ENCODE results near the gene EEFSEC. TPM values are rescaled to one million over a fixed set of nuclear protein-coding genes. Genes with fewer than 3 reads are reported as not detected.

Gene EEFSEC
- total RNA-seq, 1 donor from 2014 or later, result 12.6 TPM

GRCh38 chr3:128197855-128198254, 44.6 kb downstream of the EEFSEC start:
- DNase-seq (ENCODE audit: low read depth), result no peak
- Histone ChIP-seq H3K27me3 (ENCODE audit: control insufficient read depth, insufficient read depth, low read length) (no peaks in the 10 kb centered on the region), H3K36me3 (ENCODE audit: control insufficient read depth, insufficient read depth, low read length) (no peaks in the 10 kb centered on the region), H3K4me3 (ENCODE audit: low read depth, low read length) (no peak overlapping the region)
- no peak for TF ChIP-seq CTCF (IDR thresholded peaks at IDR 0.05; ENCODE audit: insufficient read depth, low read length, poor library complexity, severe bottlenecking)

DNA sequence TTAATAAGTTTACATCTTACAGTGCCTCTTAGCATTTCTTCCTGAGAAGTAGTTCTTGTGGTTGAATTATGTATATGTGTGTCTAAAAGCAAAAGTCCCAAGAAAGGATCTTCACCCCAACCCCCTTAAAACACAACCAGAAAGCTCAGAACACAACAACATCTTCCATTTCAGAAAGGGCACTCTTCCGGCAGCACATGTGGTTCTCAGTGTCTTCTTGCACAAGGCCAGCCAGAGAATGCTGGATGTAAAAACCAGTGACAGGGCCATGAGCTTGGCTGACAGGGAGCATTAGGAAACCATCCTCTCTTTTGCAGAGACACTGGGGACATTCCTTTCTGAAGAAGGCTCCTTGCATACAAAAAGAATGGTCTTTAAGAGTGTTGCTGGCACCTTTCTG, 45.0 kb downstream of the EEFSEC start:
- no peaks in the 10 kb centered on the region for H3K27me3 ChIP-seq (ENCODE audit: control insufficient read depth, insufficient read depth, low read length)

GRCh38 chr3:128199110-128199509, 45.8 kb downstream of the EEFSEC start:
- Histone ChIP-seq H3K27me3 (ENCODE audit: control insufficient read depth, insufficient read depth, low read length) (no peaks in the 10 kb centered on the region), H3K4me3 (ENCODE audit: low read depth, low read length) (no peak overlapping the region), H3K36me3 (ENCODE audit: control insufficient read depth, insufficient read depth, low read length) (no peaks in the 10 kb centered on the region)
- TF ChIP-seq CTCF (IDR thresholded peaks at IDR 0.05; ENCODE audit: insufficient read depth, low read length, poor library complexity, severe bottlenecking), result no peak
- DNase-seq (ENCODE audit: low read depth), result no peak

More for the DNA sequence above, 45.0 kb downstream of the EEFSEC start:
- no peak for TF ChIP-seq CTCF (IDR thresholded peaks at IDR 0.05; ENCODE audit: insufficient read depth, low read length, poor library complexity, severe bottlenecking)
- H3K4me3 ChIP-seq (ENCODE audit: low read depth, low read length), result no peak overlapping the region
- H3K36me3 ChIP-seq (ENCODE audit: control insufficient read depth, insufficient read depth, low read length), result no peaks in the 10 kb centered on the region
- DNase-seq (ENCODE audit: low read depth), result no peak

DNA sequence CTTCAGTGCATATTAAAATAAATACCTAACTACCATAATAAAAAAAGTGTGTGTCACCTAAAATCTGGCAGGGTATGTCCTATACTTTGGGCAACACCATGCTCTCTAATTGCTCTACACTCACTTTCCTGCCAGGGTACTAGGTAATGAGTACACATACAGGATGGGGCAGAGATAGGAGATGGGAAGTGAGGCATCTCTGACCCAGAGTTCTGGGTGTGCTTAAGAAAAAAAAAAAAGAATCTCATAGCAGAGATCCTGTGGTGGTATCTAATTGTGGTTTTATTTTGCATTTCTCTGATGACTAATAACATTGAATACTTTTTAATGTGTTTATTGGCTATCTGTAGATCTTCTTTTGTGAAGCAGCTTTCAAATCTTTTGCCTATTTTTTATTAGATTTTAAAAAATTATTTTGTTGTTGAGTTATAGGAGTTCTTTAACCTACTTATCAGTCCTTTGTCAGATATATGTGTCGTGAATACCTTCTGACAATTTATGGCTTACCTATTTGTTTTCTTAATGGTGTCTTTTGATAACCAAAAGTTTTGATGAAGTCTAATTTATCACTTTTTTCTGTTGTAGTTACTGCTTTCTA, 48.0 kb downstream of the EEFSEC start:
- TF ChIP-seq CTCF (IDR thresholded peaks at IDR 0.05; ENCODE audit: insufficient read depth, low read length, poor library complexity, severe bottlenecking), result no peak
- H3K27me3 ChIP-seq (ENCODE audit: control insufficient read depth, insufficient read depth, low read length), result no peaks in the 10 kb centered on the region
- no peaks in the 10 kb centered on the region for H3K36me3 ChIP-seq (ENCODE audit: control insufficient read depth, insufficient read depth, low read length)
- DNase-seq (ENCODE audit: low read depth), result no peak
- no peak overlapping the region for H3K4me3 ChIP-seq (ENCODE audit: low read depth, low read length)

- no peak for DNase-seq (ENCODE audit: low read depth)
- Histone ChIP-seq H3K27me3 (ENCODE audit: control insufficient read depth, insufficient read depth, low read length) (no peaks in the 10 kb centered on the region), H3K36me3 (ENCODE audit: control insufficient read depth, insufficient read depth, low read length) (no peaks in the 10 kb centered on the region), H3K4me3 (ENCODE audit: low read depth, low read length) (no peak overlapping the region)
- TF ChIP-seq CTCF (IDR thresholded peaks at IDR 0.05; ENCODE audit: insufficient read depth, low read length, poor library complexity, severe bottlenecking), result no peak
Measured at GRCh38 chr3:128203169-128203568, 49.9 kb downstream of the EEFSEC start.

- H3K4me3 ChIP-seq (ENCODE audit: low read depth, low read length), result no peak overlapping the region
- no peaks in the 10 kb centered on the region for H3K27me3 ChIP-seq (ENCODE audit: control insufficient read depth, insufficient read depth, low read length)
- TF ChIP-seq CTCF (IDR thresholded peaks at IDR 0.05; ENCODE audit: insufficient read depth, low read length, poor library complexity, severe bottlenecking), result no peak
- DNase-seq (ENCODE audit: low read depth), result no peak
- H3K36me3 ChIP-seq (ENCODE audit: control insufficient read depth, insufficient read depth, low read length), result no peaks in the 10 kb centered on the region
Measured at GRCh38 chr3:128205558-128206145, 52.4 kb downstream of the EEFSEC start.
